Transverse colon (tissue), 4 donors: Measurements from ENCODE around the gene PCSK1N. TPM values are rescaled to one million over a fixed set of nuclear protein-coding genes. Genes with fewer than 3 reads are reported as not detected.

Experiments used
- DNase-seq: peaks from one replicate; pipeline ENCODE4 v3.0.0-alpha.2; 2019
- H3K27ac ChIP-seq, 4 donors: fragments of 200-600 bp; sonication (generic); 2 replicates each; pipeline ENCODE4 v1.5.1; 2016 to 2018; ENCODE audit warnings: inconsistent platforms in 4 of 4
- H3K27me3 ChIP-seq: fragments of 200-600 bp; sonication (generic); 2 replicates; pipeline ENCODE4 v1.5.1; 2017; ENCODE audit warnings: inconsistent platforms
- H3K36me3 ChIP-seq, 4 donors: fragments of 200-600 bp; sonication (generic); 2 replicates each; pipeline ENCODE4 v1.5.1; 2017 to 2019; ENCODE audit warnings: inconsistent platforms in 4 of 4
- H3K4me1 ChIP-seq, 4 donors: fragments of 200-600 bp; sonication (generic); 2 replicates each; pipeline ENCODE4 v1.5.1; 2017 to 2020; ENCODE audit warnings: inconsistent platforms in 4 of 4
- H3K4me3 ChIP-seq, 4 donors: fragments of 200-600 bp; sonication (generic); 1 replicate in 1 of 4; 2 replicates in 3 of 4; pipeline versions ENCODE4 v1.5.1 to v1.6.1; 2017 to 2019; ENCODE audit warnings: inconsistent platforms in 4 of 4
- H3K9me3 ChIP-seq, 2 donors: fragments of 200-600 bp; sonication (generic); 2 replicates each; pipeline ENCODE4 v1.5.1; 2017 to 2019; ENCODE audit warnings: inconsistent platforms in 2 of 2
- EP300 ChIP-seq: sonication (generic); formaldehyde crosslinking; IDR thresholded peaks from one replicate; pipeline ENCODE4 v1.6.1; 2017; ENCODE audit warnings: antibody characterized with exemption, low read depth
- POLR2A ChIP-seq: fragments of 450-650 bp; IDR thresholded peaks from one replicate; pipeline ENCODE4 v1.6.1; 2016; ENCODE audit warnings: antibody characterized with exemption, mild to moderate bottlenecking, moderate library complexity
- POLR2AphosphoS5 ChIP-seq, 3 donors: sonication (generic); formaldehyde crosslinking; IDR thresholded peaks; one replicate each; pipeline ENCODE4 v1.6.1; 2016; ENCODE audit warnings: antibody characterized with exemption in 3 of 3
- WGBS, 2 donors: methylation state at CpG; one replicate each; pipeline ENCODE4 v1.1.5; 2018; ENCODE audit warnings: low coverage in 1 of 2; 5-methylcytosine and 5-hydroxymethylcytosine counted together
- in situ Hi-C, 4 donors: fragments of 200-750 bp; cut with MboI; loops; one replicate each; pipeline versions ENCODE4 v1.15.0 to v1.15.1; 2017; ENCODE audit warnings: low sequenced_read_pairs in 3 of 4, low pct_ligation_motif_present in 1 of 4, low pct_unique_long_range_greater_than_20kb in 1 of 4
- intact Hi-C: fragments of 100-400 bp; cut with DNase I; formaldehyde crosslinking; loops from one replicate; pipeline ENCODE4 v1.15.1; 2023; ENCODE audit warnings: low total_unique reads
- total RNA-seq, 4 donors: library from RNA; depleted of rRNA; stranded (reverse); fragments of >200 nt; gene quantifications; one replicate each; pipeline ENCODE4 v1.1.0, GENCODE V29; 2016
- TF ChIP-seq, protein P1 (sequence below), 5 experiments: fragments of 200-600 bp in 3 of 5; fragments of 450-650 bp in 2 of 5; sonication (generic) in 3 of 5; IDR thresholded peaks; 1 replicate in 2 of 5; 2 replicates in 3 of 5; pipeline ENCODE4 v1.5.1; 2016 to 2017; ENCODE audit warnings: antibody characterized with exemption in 5 of 5, inconsistent platforms in 3 of 5, mild to moderate bottlenecking in 2 of 5, moderate library complexity in 1 of 5

The PCSK1N gene
- total RNA-seq, 4 donors from 2014 or later = 14.0 to 144 (median 20.4) TPM

DNA sequence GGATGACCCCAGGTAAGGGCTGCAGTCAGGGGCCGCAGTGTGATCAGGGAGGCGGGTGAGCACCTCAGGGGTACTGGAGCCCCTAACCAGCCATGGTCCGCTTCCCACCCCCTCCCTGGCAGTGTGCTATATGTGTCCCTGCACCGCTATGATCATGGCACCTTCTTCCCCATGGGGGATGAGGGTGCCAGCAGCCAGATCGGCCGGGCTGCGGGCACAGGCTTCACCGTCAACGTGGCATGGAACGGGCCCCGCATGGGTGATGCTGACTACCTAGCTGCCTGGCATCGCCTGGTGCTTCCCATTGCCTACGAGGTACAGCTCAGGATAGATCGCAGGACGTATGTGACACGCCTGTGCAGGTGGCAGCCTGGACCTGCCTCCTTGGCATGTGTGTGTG lies 17.3 kb downstream of the PCSK1N start:
- in situ Hi-C loops = no loop called here
- 97% methylated on average over 14 of the region's 16 CpGs; no CpG with 5 or more reads in 1 of the 2 donors for WGBS, 2 donors
- H3K36me3 ChIP-seq = no peaks in the 10 kb centered on the region

DNA sequence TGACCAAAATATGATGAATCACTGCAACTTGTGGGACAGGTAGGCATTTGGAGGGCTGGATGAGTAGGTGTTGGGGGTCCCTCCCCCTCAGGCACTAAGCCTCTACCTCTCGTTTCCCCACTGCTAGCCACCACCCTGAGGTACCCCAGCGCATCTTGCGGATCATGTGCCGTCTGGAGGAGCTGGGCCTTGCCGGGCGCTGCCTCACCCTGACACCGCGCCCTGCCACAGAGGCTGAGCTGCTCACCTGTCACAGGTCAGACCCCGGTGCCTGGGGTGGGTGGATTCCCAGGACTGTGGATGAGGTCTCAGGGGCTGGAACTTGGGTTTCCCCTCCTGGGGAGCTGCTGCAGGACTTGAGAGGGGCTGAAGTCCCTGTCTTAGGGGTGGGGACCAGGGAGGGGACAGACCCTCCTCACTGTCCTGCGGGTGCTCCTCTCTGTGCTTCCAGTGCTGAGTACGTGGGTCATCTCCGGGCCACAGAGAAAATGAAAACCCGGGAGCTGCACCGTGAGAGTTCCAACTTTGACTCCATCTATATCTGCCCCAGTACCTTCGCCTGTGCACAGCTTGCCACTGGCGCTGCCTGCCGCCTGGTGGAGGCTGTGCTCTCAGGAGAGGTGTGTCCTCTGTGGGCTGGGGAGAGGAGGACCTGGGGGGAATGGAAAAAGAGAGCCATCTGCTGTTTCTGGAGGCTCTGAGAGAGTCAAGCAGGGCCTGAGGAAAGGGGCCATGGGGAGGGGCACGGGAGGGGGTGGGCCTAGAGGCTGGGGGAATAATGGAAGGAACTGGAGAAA lies 19.2 kb downstream of the PCSK1N start:
- DNase-seq = no peak
- WGBS, 2 donors = 93% methylated on average over 18 of the region's 18 CpGs; no CpG with 5 or more reads in 1 of the 2 donors
- in situ Hi-C loops = no loop called here
- Histone ChIP-seq H3K4me1 (no peaks in the 10 kb centered on the region), H3K9me3 (no peaks in the 10 kb centered on the region), H3K36me3 (no peaks in the 10 kb centered on the region), H3K27me3 (no peaks in the 10 kb centered on the region), H3K27ac (no peak overlapping the region), H3K4me3 (no peak overlapping the region)
- intact Hi-C loops = no loop called here
- TF ChIP-seq POLR2A = no peak
- TF ChIP-seq, protein P1, sequence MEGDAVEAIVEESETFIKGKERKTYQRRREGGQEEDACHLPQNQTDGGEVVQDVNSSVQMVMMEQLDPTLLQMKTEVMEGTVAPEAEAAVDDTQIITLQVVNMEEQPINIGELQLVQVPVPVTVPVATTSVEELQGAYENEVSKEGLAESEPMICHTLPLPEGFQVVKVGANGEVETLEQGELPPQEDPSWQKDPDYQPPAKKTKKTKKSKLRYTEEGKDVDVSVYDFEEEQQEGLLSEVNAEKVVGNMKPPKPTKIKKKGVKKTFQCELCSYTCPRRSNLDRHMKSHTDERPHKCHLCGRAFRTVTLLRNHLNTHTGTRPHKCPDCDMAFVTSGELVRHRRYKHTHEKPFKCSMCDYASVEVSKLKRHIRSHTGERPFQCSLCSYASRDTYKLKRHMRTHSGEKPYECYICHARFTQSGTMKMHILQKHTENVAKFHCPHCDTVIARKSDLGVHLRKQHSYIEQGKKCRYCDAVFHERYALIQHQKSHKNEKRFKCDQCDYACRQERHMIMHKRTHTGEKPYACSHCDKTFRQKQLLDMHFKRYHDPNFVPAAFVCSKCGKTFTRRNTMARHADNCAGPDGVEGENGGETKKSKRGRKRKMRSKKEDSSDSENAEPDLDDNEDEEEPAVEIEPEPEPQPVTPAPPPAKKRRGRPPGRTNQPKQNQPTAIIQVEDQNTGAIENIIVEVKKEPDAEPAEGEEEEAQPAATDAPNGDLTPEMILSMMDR (IDR thresholded peaks at IDR 0.05) = no peak
- TF ChIP-seq EP300 = no peak
- no peak for TF ChIP-seq POLR2AphosphoS5 (IDR thresholded peaks at IDR 0.05)

More for the DNA sequence above, 17.3 kb downstream of the PCSK1N start:
- Histone ChIP-seq H3K4me1 (no peaks in the 10 kb centered on the region), H3K27me3 (no peaks in the 10 kb centered on the region), H3K27ac (no peak overlapping the region), H3K4me3 (no peak overlapping the region), H3K9me3 (no peaks in the 10 kb centered on the region)
- TF ChIP-seq, protein P1 (IDR thresholded peaks at IDR 0.05) = no peak
- no peak for TF ChIP-seq EP300
- no peak for TF ChIP-seq POLR2AphosphoS5 (IDR thresholded peaks at IDR 0.05)
- TF ChIP-seq POLR2A = no peak
- no peak for DNase-seq
- intact Hi-C loops = no loop called here

DNA sequence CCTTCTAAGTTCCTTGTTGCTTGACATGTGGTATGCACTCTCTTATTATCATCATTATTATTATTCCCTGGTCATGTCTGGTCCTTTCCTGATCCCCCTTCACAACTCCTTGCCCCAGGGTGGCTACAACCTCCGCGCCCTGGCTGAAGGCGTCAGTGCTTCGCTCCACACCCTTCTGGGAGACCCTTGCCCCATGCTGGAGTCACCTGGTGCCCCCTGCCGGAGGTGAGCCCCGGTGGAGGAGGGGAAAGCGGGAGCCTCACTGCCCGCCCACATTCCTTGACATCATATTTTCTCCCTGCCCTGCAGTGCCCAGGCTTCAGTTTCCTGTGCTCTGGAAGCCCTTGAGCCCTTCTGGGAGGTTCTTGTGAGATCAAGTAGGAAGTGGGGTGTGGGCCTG lies 20.1 kb downstream of the PCSK1N start:
- in situ Hi-C loops (no loop called here), intact Hi-C loops (no loop called here)
- DNase-seq = no peak
- TF ChIP-seq EP300 (no peak), POLR2AphosphoS5 (IDR thresholded peaks at IDR 0.05) (no peak), POLR2A (no peak)
- TF ChIP-seq, protein P1 (IDR thresholded peaks at IDR 0.05) = no peak
- Histone ChIP-seq H3K36me3 (no peaks in the 10 kb centered on the region), H3K27me3 (no peaks in the 10 kb centered on the region), H3K27ac (no peak overlapping the region), H3K9me3 (no peaks in the 10 kb centered on the region), H3K4me3 (no peak overlapping the region), H3K4me1 (no peaks in the 10 kb centered on the region)
- WGBS, 2 donors = 82% methylated on average over 8 of the region's 8 CpGs; no CpG with 5 or more reads in 1 of the 2 donors

- H3K27ac ChIP-seq = no peak overlapping the region
- H3K36me3 ChIP-seq = no peaks in the 10 kb centered on the region
- H3K4me1 ChIP-seq = no peaks in the 10 kb centered on the region
- no peak overlapping the region for H3K4me3 ChIP-seq
- 90% methylated on average over 8 of the region's 8 CpGs; no CpG with 5 or more reads in 1 of the 2 donors for WGBS, 2 donors
- TF ChIP-seq, protein P1 (IDR thresholded peaks at IDR 0.05) = no peak
- no peak for TF ChIP-seq EP300
- TF ChIP-seq POLR2AphosphoS5 (IDR thresholded peaks at IDR 0.05) = no peak
- no peak for TF ChIP-seq POLR2A
- no peaks in the 10 kb centered on the region for H3K9me3 ChIP-seq
- no peak for DNase-seq
- no peaks in the 10 kb centered on the region for H3K27me3 ChIP-seq
- intact Hi-C loops = no loop called here
- in situ Hi-C loops = no loop called here
These were observed 20.7 kb downstream of the PCSK1N start for GRCh38 chrX:48814722-48815121.
